CD4-positive, CD25-positive, alpha-beta regulatory T cell (primary cell): Measurements from ENCODE around the gene RFX4. TPM values are rescaled to one million over a fixed set of nuclear protein-coding genes. Genes with fewer than 3 reads are reported as not detected.

Source experiments
- ATAC-seq, 2 donors: fragments of 150-1000 bp; cut with Tn5 transposase; one replicate each; pipeline ENCODE4 v1.10.0; 2021; ENCODE audit warnings: low read depth in 2 of 2, moderate number of reproducible peaks in 2 of 2, moderate library complexity in 1 of 2
- DNase-seq, 3 donors: peaks; one replicate each; pipeline versions ENCODE4 v3.0.0 to v3.0.0-alpha.2; 2012 to 2022; ENCODE audit warnings: mixed read lengths in 1 of 3
- H3K27ac ChIP-seq: one replicate; pipeline ENCODE4 v1.7.0; 2013; ENCODE audit warnings: mild to moderate bottlenecking, low read length; ENCODE audit not compliant: insufficient read depth, poor library complexity, severe bottlenecking
- H3K27me3 ChIP-seq: one replicate; pipeline ENCODE4 v1.7.0; 2013; ENCODE audit warnings: low read length; ENCODE audit not compliant: control insufficient read depth, insufficient read depth
- H3K36me3 ChIP-seq: one replicate; pipeline ENCODE4 v1.7.0; 2013; ENCODE audit warnings: mild to moderate bottlenecking, low read length, moderate library complexity; ENCODE audit not compliant: control insufficient read depth, insufficient read depth
- H3K4me1 ChIP-seq: 2 replicates; pipeline ENCODE4 v1.7.0; 2013; ENCODE audit warnings: mild to moderate bottlenecking, low read length; ENCODE audit not compliant: insufficient read depth, control insufficient read depth, poor library complexity, severe bottlenecking
- H3K4me3 ChIP-seq: one replicate; pipeline ENCODE4 v1.7.0; 2013; ENCODE audit warnings: low read depth, mild to moderate bottlenecking, low read length, moderate library complexity
- H3K9me3 ChIP-seq, 2 experiments: 1 replicate in 1 of 2; 2 replicates in 1 of 2; pipeline ENCODE4 v1.7.0; 2013; ENCODE audit warnings: low read length in 2 of 2, mild to moderate bottlenecking in 1 of 2, moderate library complexity in 1 of 2; ENCODE audit not compliant: control insufficient read depth in 2 of 2
- H3K27ac Mint-ChIP-seq, 3 donors: one replicate each; pipeline ENCODE4 v1.8.0; 2020 to 2022; ENCODE audit warnings: mild to moderate bottlenecking in 3 of 3, mixed read lengths in 3 of 3, moderate library complexity in 2 of 3
- H3K27me3 Mint-ChIP-seq: one replicate; pipeline ENCODE4 v1.8.0; 2022; ENCODE audit warnings: mild to moderate bottlenecking, mixed read lengths
- H3K36me3 Mint-ChIP-seq: one replicate; pipeline ENCODE4 v1.8.0; 2020; ENCODE audit warnings: mixed read lengths
- H3K4me1 Mint-ChIP-seq, 4 donors: one replicate each; pipeline ENCODE4 v1.8.0; 2020 to 2022; ENCODE audit warnings: mixed read lengths in 4 of 4, mild to moderate bottlenecking in 1 of 4
- H3K4me3 Mint-ChIP-seq, 4 donors: one replicate each; pipeline ENCODE4 v1.8.0; 2020 to 2022; ENCODE audit warnings: mild to moderate bottlenecking in 4 of 4, mixed read lengths in 4 of 4, moderate library complexity in 3 of 4
- H3K9me3 Mint-ChIP-seq, 7 donors: one replicate each; pipeline ENCODE4 v1.8.0; 2020 to 2022; ENCODE audit warnings: mixed read lengths in 7 of 7, mild to moderate bottlenecking in 3 of 7, moderate library complexity in 2 of 7
- polyA plus RNA-seq, 4 donors: library from polyadenylated mRNA; unstranded; fragments of 300-500 nt; fragmentation: Illumina TruSeq; gene quantifications; one replicate each; pipeline ENCODE4 v1.2.3, GENCODE V29; 2021
- total RNA-seq: library from RNA; stranded (reverse); gene quantifications from one replicate; pipeline ENCODE4 v1.2.3, GENCODE V29; 2022

RFX4 gene
- total and polyA plus RNA-seq, 5 donors from 2014 or later = not detected

GRCh38 chr12:106585521-106586277, 2.9 kb downstream of the RFX4 start:
- Histone ChIP-seq H3K27ac (no peak overlapping the region), H3K4me3 (no peak overlapping the region), H3K36me3 (no peaks in the 10 kb centered on the region), H3K9me3 (no peaks in the 10 kb centered on the region), H3K4me1 (peaks cover 12% of the 10 kb centered on the region), H3K27me3 (peaks cover 34% of the 10 kb centered on the region)
- no peak for DNase-seq
- H3K27me3 Mint-ChIP-seq = peaks cover 82% of the 10 kb centered on the region
- no peak for ATAC-seq
- H3K36me3 Mint-ChIP-seq = no peaks in the 10 kb centered on the region
- peak overlapping the region in 2 of 4 donors; percentile 3 to 73 for H3K4me3 Mint-ChIP-seq
- H3K9me3 Mint-ChIP-seq = peaks cover 0 to 1% (median 0%) of the 10 kb centered on the region in 7 donors
- peaks cover 0 to 35% (median 8%) of the 10 kb centered on the region in 4 donors for H3K4me1 Mint-ChIP-seq
- H3K27ac Mint-ChIP-seq = no peak overlapping the region

- peaks cover 12% of the 10 kb centered on the region for H3K4me1 ChIP-seq
- ATAC-seq = no peak
- H3K36me3 ChIP-seq = no peaks in the 10 kb centered on the region
- no peak overlapping the region for H3K4me3 Mint-ChIP-seq
- H3K4me3 ChIP-seq = no peak overlapping the region
- DNase-seq = no peak
- H3K9me3 ChIP-seq = no peaks in the 10 kb centered on the region
- H3K4me1 Mint-ChIP-seq = peaks cover 0 to 32% (median 8%) of the 10 kb centered on the region in 4 donors
- H3K9me3 Mint-ChIP-seq = peaks cover 0 to 2% (median 0%) of the 10 kb centered on the region in 7 donors
- H3K27ac ChIP-seq = no peak overlapping the region
- H3K27ac Mint-ChIP-seq = no peak overlapping the region
- H3K27me3 Mint-ChIP-seq = peaks cover 79% of the 10 kb centered on the region
- no peaks in the 10 kb centered on the region for H3K36me3 Mint-ChIP-seq
- peaks cover 34% of the 10 kb centered on the region for H3K27me3 ChIP-seq
Measured at GRCh38 chr12:106586278-106586802, 3.5 kb downstream of the RFX4 start.

- ATAC-seq (no peak), DNase-seq (no peak)
- Mint-ChIP-seq H3K36me3 (no peaks in the 10 kb centered on the region), H3K4me3 (no peak overlapping the region), H3K27ac (no peak overlapping the region), H3K27me3 (peaks cover 79% of the 10 kb centered on the region), H3K9me3 (peaks cover 0 to 2% (median 0%) of the 10 kb centered on the region in 7 donors), H3K4me1 (peaks cover 0 to 29% (median 7%) of the 10 kb centered on the region in 4 donors)
- H3K27ac ChIP-seq = no peak overlapping the region
- no peaks in the 10 kb centered on the region for H3K9me3 ChIP-seq
- no peak overlapping the region for H3K4me3 ChIP-seq
- peaks cover 35% of the 10 kb centered on the region for H3K27me3 ChIP-seq
- H3K4me1 ChIP-seq = peaks cover 12% of the 10 kb centered on the region
- H3K36me3 ChIP-seq = no peaks in the 10 kb centered on the region
Measured at GRCh38 chr12:106586803-106587684, 4.2 kb downstream of the RFX4 start.

GRCh38 chr12:106588771-106589170, 6.0 kb downstream of the RFX4 start:
- H3K4me1 Mint-ChIP-seq = peaks cover 0 to 18% (median 7%) of the 10 kb centered on the region in 4 donors
- Histone ChIP-seq H3K27ac (no peak overlapping the region), H3K27me3 (peaks cover 41% of the 10 kb centered on the region), H3K4me3 (no peak overlapping the region), H3K9me3 (no peaks in the 10 kb centered on the region), H3K36me3 (no peaks in the 10 kb centered on the region), H3K4me1 (peaks cover 5% of the 10 kb centered on the region)
- no peak overlapping the region for H3K4me3 Mint-ChIP-seq
- H3K36me3 Mint-ChIP-seq = no peaks in the 10 kb centered on the region
- peaks cover 73% of the 10 kb centered on the region for H3K27me3 Mint-ChIP-seq
- ATAC-seq (no peak), DNase-seq (no peak)
- peaks cover 0 to 2% (median 0%) of the 10 kb centered on the region in 7 donors for H3K9me3 Mint-ChIP-seq
- no peak overlapping the region for H3K27ac Mint-ChIP-seq

GRCh38 chr12:106590601-106591000, 7.8 kb downstream of the RFX4 start:
- ATAC-seq (no peak), DNase-seq (no peak)
- Histone ChIP-seq H3K4me1 (no peaks in the 10 kb centered on the region), H3K4me3 (no peak overlapping the region), H3K27me3 (peaks cover 42% of the 10 kb centered on the region), H3K9me3 (no peaks in the 10 kb centered on the region), H3K36me3 (no peaks in the 10 kb centered on the region), H3K27ac (no peak overlapping the region)
- H3K4me3 Mint-ChIP-seq = no peak overlapping the region
- peaks cover 0 to 8% (median 4%) of the 10 kb centered on the region in 4 donors for H3K4me1 Mint-ChIP-seq
- H3K27me3 Mint-ChIP-seq = peaks cover 71% of the 10 kb centered on the region
- no peak overlapping the region for H3K27ac Mint-ChIP-seq
- no peaks in the 10 kb centered on the region for H3K36me3 Mint-ChIP-seq
- peaks cover 0 to 2% (median 0%) of the 10 kb centered on the region in 7 donors for H3K9me3 Mint-ChIP-seq

- Histone ChIP-seq H3K36me3 (no peaks in the 10 kb centered on the region), H3K4me3 (no peak overlapping the region), H3K4me1 (no peaks in the 10 kb centered on the region), H3K9me3 (no peaks in the 10 kb centered on the region), H3K27ac (no peak overlapping the region), H3K27me3 (peaks cover 27% of the 10 kb centered on the region)
- peaks cover 60% of the 10 kb centered on the region for H3K27me3 Mint-ChIP-seq
- peaks cover 0 to 6% (median 3%) of the 10 kb centered on the region in 4 donors for H3K4me1 Mint-ChIP-seq
- H3K9me3 Mint-ChIP-seq = peaks cover 0 to 2% (median 0%) of the 10 kb centered on the region in 7 donors
- H3K4me3 Mint-ChIP-seq = peak overlapping the region in 1 of 4 donors; percentile 92
- DNase-seq (no peak), ATAC-seq (no peak)
- H3K36me3 Mint-ChIP-seq = no peaks in the 10 kb centered on the region
- H3K27ac Mint-ChIP-seq = peak overlapping the region in 1 of 3 donors; percentile 72
Measured at GRCh38 chr12:106594447-106594846, 11.6 kb downstream of the RFX4 start.

GRCh38 chr12:106595268-106595667, 12.5 kb downstream of the RFX4 start:
- ATAC-seq = no peak

More at GRCh38 chr12:106595268-106595667, 12.5 kb downstream of the RFX4 start:
- Histone ChIP-seq H3K27me3 (peaks cover 24% of the 10 kb centered on the region), H3K36me3 (no peaks in the 10 kb centered on the region), H3K9me3 (no peaks in the 10 kb centered on the region), H3K27ac (no peak overlapping the region), H3K4me1 (no peaks in the 10 kb centered on the region), H3K4me3 (no peak overlapping the region)
- no peak overlapping the region for H3K4me3 Mint-ChIP-seq
- H3K27ac Mint-ChIP-seq = no peak overlapping the region
- peaks cover 55% of the 10 kb centered on the region for H3K27me3 Mint-ChIP-seq
- H3K36me3 Mint-ChIP-seq = no peaks in the 10 kb centered on the region
- no peak for DNase-seq
- peaks cover 0 to 6% (median 3%) of the 10 kb centered on the region in 4 donors for H3K4me1 Mint-ChIP-seq
- H3K9me3 Mint-ChIP-seq = peaks cover 0 to 2% (median 0%) of the 10 kb centered on the region in 7 donors
